ENCODE results near the gene YWHAG. TPM values are rescaled to one million over a fixed set of nuclear protein-coding genes. Genes with fewer than 3 reads are reported as not detected.

Gene YWHAG
- total RNA-seq, 4 donors from 2014 or later: 40.5 to 74.3 (median 53.6) TPM

DNA sequence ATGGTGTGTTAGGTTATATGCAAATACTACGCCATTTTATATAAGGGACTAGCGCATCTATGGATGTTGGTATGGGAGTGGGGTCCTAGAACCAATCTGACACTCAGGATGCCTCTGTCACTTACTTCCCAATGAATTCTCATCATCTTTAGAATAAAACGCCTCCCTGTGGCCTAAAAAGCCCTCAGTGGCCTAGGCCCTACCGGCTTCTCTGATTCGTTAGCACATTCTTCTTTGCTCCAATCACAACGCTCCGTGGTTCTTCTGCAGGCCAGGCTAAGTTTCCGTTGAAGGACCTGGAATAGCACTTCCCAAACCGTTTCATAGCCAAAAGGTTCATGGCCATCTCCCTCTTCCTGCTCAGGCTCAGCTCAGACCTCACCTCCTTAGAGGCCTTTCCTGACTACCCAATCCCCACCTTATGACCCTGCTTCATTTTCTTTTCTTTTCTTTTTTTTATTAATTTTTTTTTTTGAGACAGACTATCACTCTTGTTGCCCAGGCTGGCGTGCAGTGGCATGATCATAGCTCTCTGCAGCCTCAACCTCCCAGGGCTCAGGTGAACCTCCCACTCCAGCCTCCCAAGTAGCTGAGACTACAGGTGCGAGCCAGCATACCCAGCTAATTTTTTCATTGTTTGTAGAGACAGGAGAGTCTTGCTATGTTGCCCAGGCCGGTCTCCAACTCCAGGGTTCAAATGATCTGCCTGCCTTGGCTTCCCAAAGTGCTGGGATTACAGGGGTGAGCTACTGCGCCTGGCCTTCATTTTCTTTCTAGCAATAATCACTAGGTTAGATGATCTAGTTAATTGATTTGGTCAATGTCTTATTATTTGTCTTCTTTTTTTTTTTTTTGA, 24.5 kb upstream of the YWHAG start:
- H3K27me3 ChIP-seq: no peaks in the 10 kb centered on the region
- peaks cover 0 to 7% (median 4%) of the 10 kb centered on the region in 4 donors for H3K4me1 ChIP-seq
- no peak for DNase-seq
- H3K9me3 ChIP-seq: no peaks in the 10 kb centered on the region
- no peak for TF ChIP-seq POLR2A (IDR thresholded peaks at IDR 0.05)
- no peak for TF ChIP-seq CTCF (IDR thresholded peaks at IDR 0.05)
- no peak overlapping the region for H3K27ac ChIP-seq
- H3K36me3 ChIP-seq: no peaks in the 10 kb centered on the region
- H3K4me3 ChIP-seq: no peak overlapping the region

GRCh38 chr7:76381814-76382213, 23.0 kb upstream of the YWHAG start:
- Histone ChIP-seq H3K27ac (no peak overlapping the region), H3K27me3 (no peaks in the 10 kb centered on the region), H3K36me3 (no peaks in the 10 kb centered on the region), H3K4me3 (no peak overlapping the region), H3K4me1 (peaks cover 0 to 7% (median 4%) of the 10 kb centered on the region in 4 donors), H3K9me3 (no peaks in the 10 kb centered on the region)
- no peak for TF ChIP-seq CTCF (IDR thresholded peaks at IDR 0.05)
- TF ChIP-seq POLR2A (IDR thresholded peaks at IDR 0.05): no peak
- DNase-seq: no peak

GRCh38 chr7:76380623-76380966, 21.8 kb upstream of the YWHAG start:
- Histone ChIP-seq H3K4me3 (peak overlapping the region in 1 of 4 donors; percentile 47), H3K9me3 (no peaks in the 10 kb centered on the region), H3K4me1 (peaks cover 0 to 7% (median 4%) of the 10 kb centered on the region in 4 donors), H3K27ac (peak overlapping the region; percentile 69 to 95 (median 84)), H3K27me3 (no peaks in the 10 kb centered on the region), H3K36me3 (no peaks in the 10 kb centered on the region)
- no peak for DNase-seq
- TF ChIP-seq CTCF (IDR thresholded peaks at IDR 0.05): no peak
- no peak for TF ChIP-seq POLR2A (IDR thresholded peaks at IDR 0.05)

GRCh38 chr7:76377186-76377918, 18.6 kb upstream of the YWHAG start:
- Histone ChIP-seq H3K4me1 (peaks cover 0 to 7% (median 4%) of the 10 kb centered on the region in 4 donors), H3K9me3 (no peaks in the 10 kb centered on the region), H3K4me3 (no peak overlapping the region), H3K36me3 (no peaks in the 10 kb centered on the region), H3K27me3 (no peaks in the 10 kb centered on the region), H3K27ac (no peak overlapping the region)
- TF ChIP-seq POLR2A (IDR thresholded peaks at IDR 0.05): no peak
- no peak for TF ChIP-seq CTCF (IDR thresholded peaks at IDR 0.05)
- no peak for DNase-seq

GRCh38 chr7:76375251-76375650, 16.5 kb upstream of the YWHAG start:
- TF ChIP-seq POLR2A (IDR thresholded peaks at IDR 0.05) (no peak), CTCF (IDR thresholded peaks at IDR 0.05) (no peak)
- H3K27ac ChIP-seq: no peak overlapping the region
- no peaks in the 10 kb centered on the region for H3K27me3 ChIP-seq
- H3K36me3 ChIP-seq: no peaks in the 10 kb centered on the region
- peaks cover 0 to 5% (median 1%) of the 10 kb centered on the region in 4 donors for H3K4me1 ChIP-seq
- H3K4me3 ChIP-seq: no peak overlapping the region
- no peaks in the 10 kb centered on the region for H3K9me3 ChIP-seq
- peak in 1 of 3 donors; percentile 22 for DNase-seq

All from Peyer's patch (tissue), 4 donors.